GM19238 (cell line): ENCODE results near the gene DYNC2I2.
"Not testable (repeated sequence)": the region's sequence is repeated elsewhere in the genome, so short reads cannot be mapped to it uniquely, and the experiment has no call there.

Source experiments
- DNase-seq: peaks from one replicate; pipeline ENCODE4 v3.0.0; 2011; ENCODE audit warnings: low spot score; ENCODE audit not compliant: insufficient read length

The DYNC2I2 gene

DNA sequence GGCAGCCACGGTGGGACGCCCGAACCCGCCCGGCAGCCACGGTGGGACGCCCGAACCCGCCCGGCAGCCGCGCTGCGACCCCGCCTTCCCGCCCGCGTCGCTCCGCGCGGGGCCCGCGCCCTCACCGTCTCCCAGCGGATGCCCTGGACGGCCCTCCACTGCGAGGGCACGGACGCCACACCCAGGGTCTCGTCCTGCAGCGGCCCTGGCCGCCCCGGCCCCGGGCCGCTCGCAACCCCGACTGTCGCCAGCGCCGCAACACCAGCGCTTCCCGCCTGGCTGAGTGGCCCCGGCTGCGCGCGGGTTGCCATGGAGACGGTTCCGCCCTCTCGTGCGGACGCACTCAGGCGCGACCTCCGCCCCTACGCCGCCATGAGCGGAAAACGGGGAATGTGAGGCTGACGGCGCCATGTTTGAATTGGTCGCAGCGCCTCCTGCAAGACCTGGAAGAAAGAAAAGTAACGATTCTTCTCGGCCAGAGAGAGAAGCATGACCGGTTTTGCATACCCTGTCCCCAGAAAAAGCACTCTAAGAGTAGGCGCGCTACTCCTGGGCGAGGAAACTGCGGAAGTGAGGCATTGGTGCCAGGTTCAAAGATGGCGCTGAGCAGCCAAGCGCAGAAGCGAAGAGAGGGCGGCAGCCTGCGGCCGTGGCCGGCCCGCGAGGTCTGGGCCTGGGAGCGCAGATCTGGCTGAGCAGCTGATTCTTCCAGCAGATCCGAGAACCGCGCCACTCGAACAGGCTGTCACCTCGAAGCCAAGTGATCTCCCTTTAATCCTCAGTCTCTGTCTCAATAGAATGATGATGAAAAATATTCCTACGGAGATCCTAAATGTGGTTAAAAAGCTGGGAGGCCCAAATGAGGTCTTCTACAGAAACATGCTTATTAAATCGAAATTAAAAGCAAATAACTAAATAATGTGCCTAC lies at the start of gene DYNC2I2:
DYNC2I2 (minus strand) TSS at position 432 of the 928 bp plus-strand sequence; CDS start at position 311, 121 bp downstream.
- peak; percentile 83 for DNase-seq

DNA sequence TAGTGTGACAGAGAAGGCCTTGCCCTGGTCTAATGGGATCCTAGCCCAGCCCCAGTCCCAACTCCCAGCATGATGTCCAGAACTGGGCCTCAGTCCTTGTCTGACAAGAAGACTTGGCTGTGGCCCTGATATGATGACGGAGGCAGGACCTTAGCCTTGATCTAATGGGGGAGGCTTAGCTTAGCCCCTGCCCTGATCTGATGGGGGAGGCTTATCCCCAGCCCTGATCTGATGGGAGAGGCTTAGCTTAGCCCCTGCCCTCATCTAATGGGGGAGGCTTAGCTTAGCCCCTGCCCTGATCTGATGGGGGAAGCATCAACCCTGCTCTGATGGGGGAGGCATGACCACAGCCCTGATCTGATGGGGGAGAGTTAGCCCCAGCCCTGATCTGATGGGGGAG lies 49.4 kb upstream of the DYNC2I2 start:
- no peak for DNase-seq

DNA sequence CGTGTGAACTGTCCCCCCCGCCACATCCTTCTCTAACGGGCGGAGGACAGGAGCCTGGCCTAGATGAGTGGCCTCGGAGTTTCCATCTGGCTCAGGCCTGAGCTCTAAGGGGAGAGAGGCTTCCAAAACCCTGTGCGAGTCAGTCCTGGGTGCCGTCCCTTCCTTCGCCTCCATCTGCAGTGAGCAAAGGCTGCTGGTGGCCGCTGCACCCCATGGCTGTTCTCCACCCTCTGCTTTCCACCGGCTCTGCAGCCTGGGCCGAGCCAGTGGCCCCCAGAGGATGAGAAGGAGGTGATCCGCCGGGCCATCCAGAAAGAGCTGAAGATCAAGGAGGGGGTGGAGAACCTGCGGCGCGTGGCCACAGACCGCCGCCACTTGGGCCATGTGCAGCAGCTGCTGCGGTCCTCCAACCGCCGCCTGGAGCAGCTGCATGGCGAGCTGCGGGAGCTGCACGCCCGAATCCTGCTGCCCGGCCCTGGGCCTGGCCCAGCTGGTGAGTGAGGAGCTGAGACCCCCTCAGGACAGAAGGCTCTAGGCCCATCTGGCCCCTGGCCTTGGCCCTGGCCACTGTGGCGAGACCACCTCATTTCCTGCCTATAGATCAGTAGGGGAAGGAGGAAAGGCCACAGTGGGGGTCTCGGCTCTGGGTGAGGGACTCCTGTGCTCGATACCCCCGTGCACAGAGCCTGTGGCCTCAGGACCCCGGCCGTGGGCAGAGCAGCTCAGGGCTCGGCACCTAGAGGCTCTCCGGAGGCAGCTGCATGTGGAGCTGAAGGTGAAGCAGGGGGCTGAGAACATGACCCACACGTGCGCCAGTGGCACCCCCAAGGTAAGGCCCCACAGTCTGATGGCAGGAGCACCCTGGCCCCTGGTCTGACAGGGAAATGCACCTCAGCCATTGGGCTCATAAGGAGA lies 48.7 kb upstream of the DYNC2I2 start:
- no peak for DNase-seq

DNA sequence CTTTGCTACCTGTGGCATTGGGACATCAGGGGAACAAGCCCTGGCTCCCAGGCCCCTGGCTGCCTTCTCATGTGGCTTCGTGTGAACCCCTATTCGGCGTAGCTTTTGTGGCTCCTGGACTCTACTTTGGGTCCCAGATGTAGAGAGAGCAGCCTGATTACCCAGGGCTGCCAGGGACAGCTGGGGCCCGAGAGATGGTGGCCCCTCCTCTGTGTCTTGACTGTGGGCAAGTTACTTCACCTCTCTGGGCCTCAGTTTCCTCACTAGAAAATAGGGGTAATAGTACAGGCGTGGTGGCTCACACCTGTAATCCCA lies 47.7 kb upstream of the DYNC2I2 start:
- no peak for DNase-seq

DNA sequence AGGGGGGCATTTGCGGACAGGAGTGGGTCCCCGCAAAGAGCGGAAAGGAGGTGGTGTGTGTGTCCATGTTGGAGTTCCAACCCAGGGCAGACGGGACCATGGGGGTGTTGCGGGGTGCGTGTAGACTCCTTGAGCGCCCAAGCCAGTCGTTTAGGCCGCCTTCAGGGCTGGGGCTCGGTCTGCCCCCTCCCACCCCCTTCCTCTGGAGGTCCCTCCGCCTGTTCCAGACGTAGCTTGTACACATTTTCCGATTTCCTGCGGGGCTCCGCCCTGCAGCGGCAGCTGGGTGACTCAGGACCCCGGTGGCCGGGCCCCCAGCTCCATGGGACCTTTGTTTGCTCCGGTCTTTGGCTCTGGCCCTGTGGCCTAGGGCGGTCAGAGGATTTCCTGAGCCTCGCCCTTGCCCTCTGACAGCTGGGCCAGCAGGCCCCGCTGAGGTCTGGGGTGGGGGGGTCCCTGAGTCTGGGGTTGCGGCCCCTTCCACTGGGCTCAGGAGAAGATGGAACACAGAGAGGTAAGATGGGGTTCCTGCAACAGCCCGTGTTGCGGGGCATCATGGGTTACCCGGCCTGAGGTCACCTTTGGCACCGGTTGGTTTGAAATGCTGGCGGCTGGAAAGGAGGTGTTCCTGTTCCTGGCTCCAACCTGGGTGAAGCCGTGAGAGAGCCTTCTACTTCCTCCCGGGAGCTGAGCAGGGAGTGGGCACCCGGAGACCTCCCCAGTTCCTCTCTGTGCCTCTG lies 47.1 kb upstream of the DYNC2I2 start:
- no peak for DNase-seq

DNA sequence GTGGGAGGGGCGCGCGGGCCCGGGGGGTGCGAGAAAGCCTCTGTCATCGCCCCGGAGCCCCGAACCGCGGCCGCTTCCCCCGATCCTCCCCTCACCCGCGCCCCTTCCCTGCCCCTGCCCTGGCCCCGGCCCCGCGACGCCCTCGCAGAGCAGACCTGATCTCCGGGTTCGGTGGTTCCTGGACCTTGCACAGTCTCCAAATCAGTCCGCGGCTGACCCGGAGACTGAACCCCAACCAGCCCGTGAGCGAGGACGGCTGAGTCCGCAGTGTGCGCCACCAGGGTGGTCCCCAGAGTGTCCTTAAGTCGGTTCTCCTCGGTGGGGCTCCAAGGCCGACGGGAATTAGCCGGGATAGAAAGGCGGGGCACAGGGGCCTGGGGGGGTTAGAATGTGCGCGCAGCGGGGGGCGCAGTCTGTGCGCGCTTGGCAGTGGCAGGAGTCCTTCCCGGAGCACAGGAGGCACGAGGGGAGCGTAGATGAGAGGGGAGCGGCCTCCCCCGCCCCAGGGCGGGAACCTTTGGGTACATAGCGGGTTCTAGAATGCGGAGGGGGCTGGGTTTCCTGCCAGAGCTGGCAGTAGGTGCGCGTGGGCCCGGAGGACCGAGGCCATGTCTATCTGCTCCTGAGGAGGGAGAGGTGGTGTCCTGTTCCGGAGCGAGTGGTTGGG lies 46.4 kb upstream of the DYNC2I2 start:
- DNase-seq = no peak

DNA sequence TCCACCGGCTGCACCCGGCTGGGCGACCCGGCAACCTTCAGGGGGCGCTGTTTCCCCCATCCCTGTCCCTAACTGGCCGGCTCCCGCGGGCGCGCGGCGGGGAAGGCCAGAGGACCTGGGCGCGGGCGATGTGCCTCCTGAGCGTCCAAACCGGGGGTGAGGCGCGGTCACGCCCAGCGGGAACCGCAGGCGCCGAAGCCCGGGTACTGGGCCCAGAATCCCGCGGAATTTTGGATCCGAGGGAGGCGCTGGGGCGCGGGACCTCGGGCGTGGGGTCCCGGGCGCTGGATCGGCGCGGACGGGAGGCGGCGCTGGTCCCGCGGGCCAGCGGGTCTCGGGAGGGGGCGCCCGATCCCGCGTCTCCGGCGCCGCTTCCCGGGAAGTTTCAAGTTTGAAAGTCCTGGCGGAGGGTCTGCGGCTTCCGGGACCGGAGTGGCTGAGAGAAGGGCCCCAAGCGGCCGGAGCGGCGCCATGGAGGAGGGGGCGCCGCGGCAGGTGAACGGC lies 45.9 kb upstream of the DYNC2I2 start, which contains the start of gene PKN3:
PKN3 (plus strand) TSS at position 59 of the 504 bp plus-strand sequence; CDS start at position 472, 413 bp downstream.
- peak; percentile 96 for DNase-seq

DNA sequence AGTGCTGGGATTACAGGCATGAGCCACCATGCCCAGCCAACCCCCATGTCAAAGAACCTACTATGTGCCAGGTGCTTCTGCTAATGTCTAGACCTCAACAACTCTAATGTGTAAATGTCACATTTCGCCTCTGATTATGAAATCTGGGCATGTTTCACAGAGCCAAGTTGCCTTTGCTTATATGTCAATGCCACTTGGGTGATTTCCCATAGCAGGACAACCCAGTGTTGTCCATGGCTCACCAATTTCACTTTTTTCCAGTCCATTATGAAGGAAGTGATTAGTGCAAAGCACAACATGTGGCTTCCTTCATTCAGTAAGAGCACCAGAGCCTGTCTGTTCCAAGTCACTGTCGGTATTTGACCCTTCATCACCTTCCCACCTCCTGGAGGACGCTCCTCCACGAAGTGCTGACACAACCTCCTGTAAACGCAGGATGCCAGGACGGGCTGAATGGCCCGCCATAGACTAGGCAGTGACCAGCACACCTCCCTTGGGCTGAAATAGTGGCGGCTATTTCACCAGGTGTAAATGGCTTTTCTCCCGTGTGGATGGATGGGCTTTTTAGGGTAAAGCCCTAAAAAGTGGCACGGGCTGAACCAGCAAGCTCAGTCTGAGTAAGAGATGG lies 44.7 kb upstream of the DYNC2I2 start:
- DNase-seq = no peak

DNA sequence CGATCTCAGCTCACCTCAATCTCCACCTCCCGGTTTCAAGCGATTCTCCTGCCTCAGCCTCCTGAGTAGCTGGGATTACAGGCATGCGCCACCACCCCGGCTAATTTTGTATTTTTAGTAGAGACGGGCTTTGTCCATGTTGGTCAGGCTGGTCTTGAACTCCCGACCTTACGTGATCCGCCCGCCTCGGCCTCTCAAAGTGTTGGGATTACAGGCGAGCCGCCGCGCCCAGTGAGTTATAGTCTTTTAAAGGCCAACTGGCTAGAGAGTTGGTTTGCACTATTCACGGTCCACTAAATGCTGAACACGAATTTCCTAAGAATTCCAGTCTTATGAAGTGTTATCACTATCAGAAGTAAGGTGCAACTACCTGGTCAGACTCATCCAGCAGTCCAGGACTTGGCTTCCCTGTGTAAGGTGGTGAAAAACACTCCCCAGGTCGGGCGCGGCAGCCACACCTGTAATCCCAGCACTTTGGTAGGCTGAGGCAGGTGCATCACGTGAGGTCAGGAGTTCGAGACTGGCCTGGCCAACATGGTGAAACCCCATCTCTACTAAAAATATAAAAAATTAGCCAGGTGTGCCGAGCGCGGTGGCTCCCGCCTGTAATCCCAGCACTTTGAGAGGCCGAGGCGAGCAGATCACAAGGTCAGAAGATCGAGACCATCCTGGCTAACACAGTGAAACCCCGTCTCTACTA lies 42.6 kb upstream of the DYNC2I2 start:
- DNase-seq = not testable (repeated sequence)

DNA sequence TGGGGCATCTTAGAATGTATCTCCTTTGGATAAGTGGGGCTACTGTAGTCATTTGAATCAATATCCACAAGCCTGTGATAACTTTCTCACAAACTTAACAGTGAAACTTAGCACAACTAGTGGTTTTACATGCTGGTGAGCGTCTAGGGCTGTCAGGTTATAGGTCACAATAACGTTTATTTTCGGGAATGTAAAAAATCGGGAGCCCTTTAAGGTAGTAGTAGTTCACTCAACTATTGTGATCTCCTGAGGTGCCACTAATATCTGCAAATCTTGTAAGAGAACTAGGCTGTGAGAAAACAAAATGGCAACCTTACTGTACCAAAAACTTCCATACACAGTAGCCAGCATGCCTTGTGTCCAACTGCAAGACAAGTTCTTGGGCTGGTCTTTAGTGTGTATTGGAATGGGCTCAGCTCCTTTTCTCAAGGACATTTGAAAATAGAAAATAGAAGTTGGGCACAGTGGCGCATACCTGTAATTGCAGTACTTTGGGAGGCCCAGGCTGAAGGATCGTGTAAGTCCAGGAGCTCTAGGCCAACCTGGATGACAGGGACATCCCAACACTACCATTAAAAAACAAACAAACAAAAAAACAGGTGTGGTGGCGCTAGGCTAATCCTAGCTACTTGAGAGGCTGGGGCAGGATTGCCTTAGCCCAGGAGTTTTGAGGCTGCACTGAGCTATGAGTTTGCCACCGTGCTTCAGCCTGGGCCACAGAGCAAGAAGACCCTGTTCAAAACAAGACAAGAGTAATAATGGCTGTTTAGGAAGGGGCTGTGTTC lies 40.5 kb upstream of the DYNC2I2 start:
- DNase-seq = no peak

DNA sequence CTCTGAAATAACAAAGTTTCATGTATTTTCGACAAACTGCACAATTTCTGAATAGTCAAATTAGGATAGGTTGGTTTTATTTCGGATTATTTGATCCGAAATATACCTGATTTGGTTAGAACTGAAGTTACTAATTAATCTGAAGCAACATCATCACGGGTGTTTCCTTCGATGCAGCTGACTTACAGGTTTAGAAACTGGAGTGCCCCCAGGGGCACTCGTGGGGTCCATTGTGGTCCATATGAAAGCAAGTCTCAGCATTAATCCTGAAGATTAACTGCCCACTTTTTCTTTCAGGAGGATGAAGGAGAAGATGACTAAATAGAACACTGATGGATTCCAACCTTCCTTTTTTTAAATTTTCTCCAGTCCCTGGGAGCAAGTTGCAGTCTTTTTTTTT lies 37.7 kb upstream of the DYNC2I2 start:
- no peak for DNase-seq

DNA sequence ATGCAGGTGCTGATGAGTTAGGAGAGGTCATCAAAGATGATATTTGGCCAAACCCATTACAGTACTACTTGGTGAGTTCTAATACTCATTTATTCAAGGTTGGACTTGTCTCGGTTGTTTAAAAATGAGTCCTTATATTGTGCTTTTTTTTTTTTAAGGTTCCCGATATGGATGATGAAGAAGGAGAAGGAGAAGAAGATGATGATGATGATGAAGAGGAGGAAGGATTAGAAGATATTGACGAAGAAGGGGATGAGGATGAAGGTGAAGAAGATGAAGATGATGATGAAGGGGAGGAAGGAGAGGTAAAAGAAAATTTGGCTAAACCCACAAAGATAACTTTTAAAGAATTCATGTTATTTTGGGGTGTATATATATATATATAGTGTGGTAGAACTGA lies 37.1 kb upstream of the DYNC2I2 start:
- DNase-seq = not testable (repeated sequence)

DNA sequence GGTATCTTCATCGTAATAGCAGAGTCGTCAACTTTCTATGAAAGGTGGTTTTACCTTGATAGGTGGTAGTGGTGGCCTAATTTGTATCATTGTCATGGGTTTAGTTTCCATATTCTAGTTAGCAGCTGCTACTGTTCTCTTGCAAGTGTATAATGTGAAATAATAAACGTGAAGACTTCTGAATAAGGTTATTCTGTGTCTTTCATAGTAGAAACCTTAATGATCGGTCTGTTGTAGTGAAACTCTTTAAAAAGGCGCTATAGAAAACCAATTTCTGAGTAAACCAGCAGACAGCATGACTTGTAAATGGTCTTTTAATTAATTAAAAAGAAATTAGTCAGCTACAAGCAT lies 34.0 kb upstream of the DYNC2I2 start:
- DNase-seq = no peak

DNA sequence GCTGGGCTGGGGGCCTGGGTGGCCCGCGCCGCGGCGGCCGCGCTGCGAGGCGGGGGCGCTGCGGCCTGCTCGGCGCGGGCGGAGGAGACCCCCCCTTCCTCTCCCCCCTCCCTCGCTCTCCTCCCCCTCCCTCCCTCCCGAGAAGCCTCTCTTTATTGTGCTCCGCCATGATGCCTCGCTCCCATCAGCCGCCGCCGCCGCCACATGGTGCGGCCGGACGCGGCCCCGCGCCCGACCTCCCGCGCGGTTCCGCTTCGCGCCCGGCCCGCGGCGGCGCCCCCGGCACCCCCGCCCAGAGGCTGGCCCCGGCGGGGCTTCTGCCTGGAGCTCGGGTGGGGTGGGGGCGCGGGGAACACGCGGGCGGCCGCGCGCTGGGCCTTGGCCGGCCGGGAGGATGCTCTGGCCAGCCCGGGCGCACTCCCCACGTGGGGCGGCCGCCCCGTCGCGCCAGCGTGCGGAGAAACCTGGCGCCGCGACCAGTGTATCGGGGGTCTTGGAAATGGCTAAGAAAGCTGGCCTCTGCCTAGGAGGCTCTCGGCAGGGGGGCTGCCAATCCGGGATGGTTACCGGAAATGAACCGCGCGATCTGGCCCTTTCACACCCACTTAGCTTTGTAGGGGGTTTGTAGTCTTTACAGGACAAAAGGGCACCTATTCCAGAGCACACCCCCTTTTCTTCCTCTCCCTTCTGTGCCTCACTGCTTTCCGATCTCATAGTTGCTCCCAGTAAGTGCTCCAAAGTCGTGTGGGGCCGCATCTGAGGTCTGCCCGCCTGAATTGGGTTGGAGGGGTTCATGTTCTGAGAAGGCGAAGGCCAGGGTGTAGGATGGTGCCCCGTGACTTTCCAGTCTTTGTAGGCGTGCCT lies 33.4 kb upstream of the DYNC2I2 start:
- DNase-seq = peak; percentile 64

DNA sequence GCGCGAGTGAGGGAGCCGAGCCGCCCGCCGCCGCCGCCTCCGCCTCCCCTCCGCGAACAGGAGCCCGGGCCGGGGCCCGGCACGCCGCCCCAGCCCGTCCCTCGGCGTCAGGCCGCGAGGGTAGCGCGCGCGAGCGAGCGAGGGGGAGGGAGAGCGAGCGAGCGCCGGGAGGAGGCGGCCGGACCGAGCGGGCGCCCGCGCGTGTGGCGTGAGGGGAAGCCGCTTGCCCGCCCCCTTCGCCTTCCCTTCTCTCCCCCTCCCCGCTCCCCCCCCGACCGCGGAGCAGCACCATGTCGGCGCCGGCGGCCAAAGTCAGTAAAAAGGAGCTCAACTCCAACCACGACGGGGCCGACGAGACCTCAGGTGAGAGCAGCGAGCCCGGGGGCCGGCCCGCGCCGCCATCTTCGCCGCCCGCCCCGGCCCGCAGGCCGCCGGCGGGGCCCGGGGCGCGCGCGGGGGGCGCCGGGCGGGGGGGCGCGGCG lies 32.7 kb upstream of the DYNC2I2 start:
- no peak for DNase-seq

DNA sequence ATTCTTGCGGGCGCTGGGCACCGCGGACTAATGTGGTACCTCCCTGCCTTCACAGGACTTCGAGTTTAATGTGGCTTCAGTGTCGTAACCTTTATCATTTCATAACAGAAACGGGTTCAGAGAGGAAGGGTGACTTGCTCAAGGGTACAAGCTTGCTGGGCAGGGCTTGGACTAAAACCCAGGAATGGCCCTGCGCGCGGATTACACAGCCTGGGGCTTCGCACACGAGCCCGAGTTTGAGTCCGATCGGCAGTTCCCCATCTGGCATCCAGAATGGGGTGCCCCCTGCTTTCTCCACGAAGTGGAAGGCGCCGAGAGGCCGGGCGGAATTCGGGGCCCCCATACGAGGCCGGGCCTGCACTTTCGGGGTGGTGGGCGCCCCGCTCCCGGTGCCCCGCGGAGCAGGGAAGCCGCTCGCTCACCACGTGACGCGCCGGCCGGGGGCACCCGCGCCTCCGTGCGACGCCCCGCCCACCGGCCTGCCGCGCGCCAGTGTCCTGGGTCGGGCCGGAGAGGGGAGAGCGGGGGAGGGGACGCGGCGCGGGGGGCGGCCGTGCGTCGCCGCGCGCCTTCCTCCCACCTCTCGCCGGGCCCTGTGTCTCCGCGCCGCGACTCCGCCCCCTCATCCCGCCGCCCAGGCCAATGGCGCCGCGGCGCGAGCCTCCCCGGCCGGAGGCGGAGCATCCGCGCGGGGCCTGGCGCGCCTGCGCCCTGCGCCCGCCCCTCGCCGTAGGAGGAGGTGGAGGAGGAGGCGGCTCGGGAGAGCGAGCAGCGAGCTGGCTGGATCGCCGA lies 32.0 kb upstream of the DYNC2I2 start, which contains the start of gene SET:
SET (plus strand) TSS at position 722 of the 792 bp plus-strand sequence. CDS start 361 bp downstream, outside the sequence.
- DNase-seq = peak; percentile 99

DNA sequence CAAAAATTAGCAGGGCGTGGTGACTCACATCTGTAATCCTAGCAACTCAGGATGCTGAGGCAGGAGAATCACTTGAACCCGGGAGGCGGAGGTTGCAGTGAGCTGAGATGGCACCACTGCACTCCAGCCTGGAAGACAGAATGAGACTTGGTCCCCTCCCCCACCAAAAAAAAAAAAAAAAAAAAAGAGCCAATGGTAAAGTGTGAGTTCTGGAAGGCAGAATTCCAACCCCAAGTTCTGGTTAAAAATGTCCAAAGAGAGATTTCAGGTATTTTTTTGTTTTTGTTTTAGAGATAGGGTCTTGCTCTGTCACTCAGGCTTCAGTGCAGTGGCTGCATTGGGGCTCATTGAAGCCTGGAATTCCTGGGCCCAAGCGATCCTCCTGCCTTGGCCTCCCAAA lies 30.8 kb upstream of the DYNC2I2 start:
- no peak for DNase-seq
